Smooth muscle cell (in vitro differentiated cells): ENCODE results near the gene TRIP13. TPM values are rescaled to one million over a fixed set of nuclear protein-coding genes. Genes with fewer than 3 reads are reported as not detected.

Experiments
- DNase-seq: peaks from one replicate; lab custom pipeline; 2025; ENCODE audit not compliant: unreplicated experiment; lab: John Stamatoyannopoulos, UW
- H2AFZ ChIP-seq: fragments of 200-600 bp; sonication (generic); 2 replicates; pipeline ENCODE4 v1.6.0; 2016; ENCODE audit warnings: antibody characterized with exemption, low read depth, mild to moderate bottlenecking
- H3F3A ChIP-seq: fragments of 200-600 bp; sonication (generic); 2 replicates; pipeline ENCODE4 v1.6.0; 2017; ENCODE audit warnings: antibody characterized with exemption, low read depth
- H3K27ac ChIP-seq: fragments of 200-600 bp; sonication (generic); 2 replicates; pipeline ENCODE4 v1.5.1; 2016; ENCODE audit warnings: low read depth, mild to moderate bottlenecking
- H3K27me3 ChIP-seq: fragments of 200-600 bp; sonication (generic); 2 replicates; pipeline ENCODE4 v1.6.1; 2016; ENCODE audit warnings: low read depth, mild to moderate bottlenecking
- H3K36me3 ChIP-seq: fragments of 200-600 bp; sonication (generic); 2 replicates; pipeline ENCODE4 v1.5.1; 2016; ENCODE audit warnings: low read depth
- H3K4me1 ChIP-seq: fragments of 200-600 bp; sonication (generic); 2 replicates; pipeline ENCODE4 v1.5.1; 2016; ENCODE audit warnings: low read depth
- H3K4me2 ChIP-seq: fragments of 200-600 bp; sonication (generic); 2 replicates; pipeline ENCODE4 v1.6.0; 2016; ENCODE audit warnings: mild to moderate bottlenecking
- H3K4me3 ChIP-seq: fragments of 200-600 bp; sonication (generic); 2 replicates; pipeline ENCODE4 v1.5.1; 2016; ENCODE audit warnings: mild to moderate bottlenecking
- H3K79me2 ChIP-seq: fragments of 200-600 bp; sonication (generic); 2 replicates; pipeline ENCODE4 v1.6.0; 2016; ENCODE audit warnings: low read depth, mild to moderate bottlenecking
- H3K9ac ChIP-seq: fragments of 200-600 bp; sonication (generic); 2 replicates; pipeline ENCODE4 v1.6.0; 2016; ENCODE audit warnings: low read depth
- H3K9me3 ChIP-seq: fragments of 200-600 bp; sonication (generic); replicated peaks from 2 replicates; pipeline ENCODE4 v1.5.1; 2016; ENCODE audit warnings: low read depth
- H4K20me1 ChIP-seq: fragments of 200-600 bp; sonication (generic); 2 replicates; pipeline ENCODE4 v1.6.0; 2016; ENCODE audit warnings: low read depth
- WGBS: methylation state at CpG from one replicate; pipeline ENCODE4 v1.1.7; 2016; ENCODE audit warnings: low lambda C conversion rate; 5-methylcytosine and 5-hydroxymethylcytosine counted together
- polyA plus RNA-seq: library from polyadenylated mRNA; unstranded; fragments of >200 nt; fragmentation: Nextera tagmentation; extraction: Ambion mirVana; gene quantifications from 2 replicates; pipeline ENCODE4 v1.2.1, GENCODE V29; 2016
- total RNA-seq: library from RNA; depleted of rRNA; stranded (reverse); fragments of >200 nt; gene quantifications from 2 replicates; pipeline ENCODE4 v1.2.3, GENCODE V29; 2014
- TF ChIP-seq, protein P1 (sequence below): fragments of 200-600 bp; sonication (generic); IDR thresholded peaks from 2 replicates; pipeline ENCODE4 v1.5.1; 2017; ENCODE audit warnings: borderline replicate concordance, mild to moderate bottlenecking, antibody characterized with exemption; ENCODE audit not compliant: insufficient read depth, poor library complexity, severe bottlenecking

The TRIP13 gene
- total and polyA plus RNA-seq, 2 experiments from 2014 or later, result 8.4 to 12.0 TPM

DNA sequence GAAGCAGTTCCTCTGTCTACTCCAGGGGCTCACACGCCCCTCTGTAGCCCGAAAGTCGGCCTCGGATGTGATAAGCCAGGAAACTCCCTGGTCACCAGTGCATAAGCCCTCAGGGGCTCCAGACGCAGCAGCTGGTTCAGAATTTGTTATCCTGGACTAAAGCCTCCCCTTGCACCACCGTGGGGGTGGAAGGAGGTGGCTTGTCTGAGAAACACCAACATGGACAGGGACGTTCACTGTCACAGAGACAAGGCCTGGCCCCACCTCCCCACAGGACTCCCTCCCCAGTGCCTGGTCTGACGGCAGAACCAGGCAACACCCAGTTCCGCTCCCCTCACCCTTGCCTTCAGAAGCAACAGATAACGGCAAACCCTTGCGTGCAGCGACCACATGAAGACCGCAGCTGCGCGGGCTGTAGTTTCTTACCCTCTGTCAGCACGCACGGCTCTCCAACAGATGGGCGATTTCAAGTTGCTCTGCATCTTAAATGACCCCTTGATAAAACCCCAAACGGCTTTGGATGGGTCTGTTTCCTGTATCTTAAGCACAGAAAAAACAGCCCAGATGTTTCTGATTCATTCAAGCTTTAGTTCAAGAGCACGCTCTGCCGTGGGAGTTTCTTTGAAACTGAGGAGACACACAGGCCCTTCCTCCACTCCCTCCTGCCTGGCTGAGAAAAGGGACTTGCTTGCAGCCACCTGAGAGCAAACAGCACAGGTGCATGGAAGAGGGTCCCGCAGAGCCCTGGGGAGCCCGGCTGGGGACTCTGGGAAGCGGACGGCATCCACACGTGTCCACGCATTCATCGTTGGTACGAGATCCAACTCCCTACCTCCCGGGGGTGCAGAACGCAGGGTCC is 71.2 kb downstream of the TRIP13 start:
- peak; percentile 69 for DNase-seq
- Histone ChIP-seq H3K9ac (peak overlapping the region; percentile 63), H3K27me3 (no peaks in the 10 kb centered on the region), H3K4me2 (peak overlapping the region; percentile 57), H4K20me1 (no peaks in the 10 kb centered on the region), H3K4me3 (no peak overlapping the region), H3K79me2 (no peaks in the 10 kb centered on the region), H3K9me3 (no peaks in the 10 kb centered on the region), H3K36me3 (no peaks in the 10 kb centered on the region), H3K27ac (peak overlapping the region; percentile 90), H3K4me1 (peaks cover 8% of the 10 kb centered on the region), H3F3A (peaks cover 21% of the 10 kb centered on the region), H2AFZ (no peak overlapping the region)
- TF ChIP-seq, protein P1, sequence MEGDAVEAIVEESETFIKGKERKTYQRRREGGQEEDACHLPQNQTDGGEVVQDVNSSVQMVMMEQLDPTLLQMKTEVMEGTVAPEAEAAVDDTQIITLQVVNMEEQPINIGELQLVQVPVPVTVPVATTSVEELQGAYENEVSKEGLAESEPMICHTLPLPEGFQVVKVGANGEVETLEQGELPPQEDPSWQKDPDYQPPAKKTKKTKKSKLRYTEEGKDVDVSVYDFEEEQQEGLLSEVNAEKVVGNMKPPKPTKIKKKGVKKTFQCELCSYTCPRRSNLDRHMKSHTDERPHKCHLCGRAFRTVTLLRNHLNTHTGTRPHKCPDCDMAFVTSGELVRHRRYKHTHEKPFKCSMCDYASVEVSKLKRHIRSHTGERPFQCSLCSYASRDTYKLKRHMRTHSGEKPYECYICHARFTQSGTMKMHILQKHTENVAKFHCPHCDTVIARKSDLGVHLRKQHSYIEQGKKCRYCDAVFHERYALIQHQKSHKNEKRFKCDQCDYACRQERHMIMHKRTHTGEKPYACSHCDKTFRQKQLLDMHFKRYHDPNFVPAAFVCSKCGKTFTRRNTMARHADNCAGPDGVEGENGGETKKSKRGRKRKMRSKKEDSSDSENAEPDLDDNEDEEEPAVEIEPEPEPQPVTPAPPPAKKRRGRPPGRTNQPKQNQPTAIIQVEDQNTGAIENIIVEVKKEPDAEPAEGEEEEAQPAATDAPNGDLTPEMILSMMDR, result no peak
- WGBS, result 41% methylated on average over 31 of the region's 31 CpGs

DNA sequence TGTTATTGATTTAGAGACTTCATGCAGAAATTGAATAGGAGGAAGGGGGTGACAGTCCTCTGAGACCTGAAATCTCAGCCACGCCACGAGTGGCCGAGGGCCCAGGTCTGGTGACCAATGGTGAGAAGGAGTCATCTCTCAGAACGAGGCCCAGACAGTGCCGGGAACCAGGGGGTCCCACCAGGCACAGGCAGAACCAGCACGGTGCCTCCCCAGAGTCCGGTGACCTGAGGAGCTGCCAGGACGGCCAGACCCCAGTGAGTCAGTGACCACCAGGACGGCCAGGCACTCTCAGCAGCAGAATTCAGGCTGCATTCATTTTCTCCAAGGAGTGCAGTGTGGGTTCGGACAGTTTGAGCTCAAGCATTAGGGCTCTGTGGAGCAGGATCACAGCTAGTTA is 72.1 kb downstream of the TRIP13 start:
- peaks cover 21% of the 10 kb centered on the region for H3F3A ChIP-seq
- no peaks in the 10 kb centered on the region for H3K27me3 ChIP-seq
- H3K27ac ChIP-seq, result peak overlapping the region; percentile 90
- H3K9me3 ChIP-seq, result no peaks in the 10 kb centered on the region
- peaks cover 14% of the 10 kb centered on the region for H3K4me1 ChIP-seq
- WGBS, result 43% methylated on average over 10 of the region's 10 CpGs
- DNase-seq, result no peak
- peak overlapping the region; percentile 57 for H3K4me2 ChIP-seq
- H4K20me1 ChIP-seq, result no peaks in the 10 kb centered on the region
- H3K36me3 ChIP-seq, result no peaks in the 10 kb centered on the region
- H2AFZ ChIP-seq, result no peak overlapping the region
- H3K79me2 ChIP-seq, result no peaks in the 10 kb centered on the region
- TF ChIP-seq, protein P1, result no peak
- H3K9ac ChIP-seq, result peak overlapping the region; percentile 63
- H3K4me3 ChIP-seq, result no peak overlapping the region

DNA sequence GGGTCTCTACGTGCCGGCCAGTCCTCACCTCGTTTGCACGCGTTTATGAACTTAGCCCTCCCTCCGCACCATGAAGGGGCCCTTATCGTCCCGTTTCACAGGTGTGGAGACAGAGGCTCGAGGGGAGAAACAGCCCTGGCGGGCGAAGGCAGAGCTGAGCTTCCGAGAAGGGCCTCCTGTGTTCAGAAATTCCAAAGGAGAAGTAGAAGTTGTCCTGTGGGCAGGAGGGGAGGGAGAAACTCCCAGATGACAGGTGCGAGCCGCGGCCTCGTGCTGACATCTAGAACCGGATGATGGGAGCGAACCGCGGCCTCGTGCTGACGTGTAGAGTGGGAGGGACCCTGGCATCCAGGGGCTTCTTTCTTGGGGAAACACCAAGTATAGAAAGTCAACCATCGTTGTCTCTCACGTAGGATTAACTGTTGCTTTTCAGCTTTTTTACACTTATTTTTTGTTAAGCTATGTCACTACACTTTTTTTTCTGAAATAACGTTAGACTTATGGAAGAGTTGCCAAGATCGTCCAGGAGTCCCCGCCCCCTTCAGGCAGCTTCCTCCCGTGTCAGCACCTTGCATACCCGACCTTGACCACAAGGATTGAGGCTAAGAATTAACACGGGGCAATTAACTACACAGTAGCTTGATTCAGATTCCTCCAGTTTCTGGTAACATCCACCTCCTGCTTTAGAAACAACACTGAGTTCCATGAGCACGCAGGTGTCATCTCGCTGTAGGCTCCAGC is 73.1 kb downstream of the TRIP13 start:
- Histone ChIP-seq H3K36me3 (no peaks in the 10 kb centered on the region), H3K27me3 (no peaks in the 10 kb centered on the region), H3K4me1 (peaks cover 14% of the 10 kb centered on the region), H3K27ac (peak overlapping the region; percentile 90), H3F3A (peaks cover 21% of the 10 kb centered on the region), H4K20me1 (no peaks in the 10 kb centered on the region), H3K9ac (no peak overlapping the region), H3K9me3 (no peaks in the 10 kb centered on the region), H3K4me3 (no peak overlapping the region), H2AFZ (no peak overlapping the region), H3K4me2 (peak overlapping the region; percentile 57), H3K79me2 (no peaks in the 10 kb centered on the region)
- WGBS, result 89% methylated on average over 32 of the region's 32 CpGs
- TF ChIP-seq, protein P1, result no peak
- DNase-seq, result no peak
